Peyer's patch (tissue), 4 donors: ENCODE data around the gene SLC9A1. TPM values are rescaled to one million over a fixed set of nuclear protein-coding genes. Genes with fewer than 3 reads are reported as not detected.

Experiments
- DNase-seq, 3 donors: peaks; one replicate each; pipeline ENCODE4 v3.0.0-alpha.2; 2017 to 2019
- H3K27ac ChIP-seq, 4 donors: fragments of 200-600 bp; sonication (generic); one replicate each; pipeline ENCODE4 v1.5.1; 2016 to 2019
- H3K27me3 ChIP-seq, 2 donors: fragments of 200-600 bp; sonication (generic); one replicate each; pipeline ENCODE4 v1.5.1; 2019
- H3K36me3 ChIP-seq, 3 donors: fragments of 200-600 bp; sonication (generic); one replicate each; pipeline ENCODE4 v1.5.1; 2016 to 2019
- H3K4me1 ChIP-seq, 4 donors: fragments of 200-600 bp; sonication (generic); one replicate each; pipeline ENCODE4 v1.5.1; 2016 to 2019
- H3K4me3 ChIP-seq, 4 donors: fragments of 200-600 bp; sonication (generic); 1 replicate in 3 of 4; 2 replicates in 1 of 4; pipeline ENCODE4 v1.5.1; 2016 to 2019; ENCODE audit warnings: mild to moderate bottlenecking in 1 of 4
- H3K9me3 ChIP-seq, 4 donors: fragments of 200-600 bp; sonication (generic); one replicate each; pipeline ENCODE4 v1.5.1; 2016 to 2019; ENCODE audit warnings: mild to moderate bottlenecking in 1 of 4
- POLR2A ChIP-seq, 2 donors: fragments of 450-650 bp; IDR thresholded peaks; one replicate each; pipeline ENCODE4 v1.5.1; 2017; ENCODE audit warnings: antibody characterized with exemption in 2 of 2, mild to moderate bottlenecking in 2 of 2, moderate library complexity in 2 of 2
- total RNA-seq, 4 donors: library from RNA; depleted of rRNA; stranded (reverse); fragments of >200 nt; gene quantifications; one replicate each; pipeline ENCODE4 v1.1.0, GENCODE V29; 2016
- TF ChIP-seq, protein P1 (sequence below), 6 experiments: fragments of 450-650 bp in 4 of 6; fragments of 200-600 bp in 2 of 6; sonication (generic) in 1 of 6; IDR thresholded peaks; one replicate each; pipeline ENCODE4 v1.5.1; 2017 to 2019; ENCODE audit warnings: antibody characterized with exemption in 6 of 6, mild to moderate bottlenecking in 3 of 6, moderate library complexity in 1 of 6

Gene SLC9A1
- total RNA-seq, 4 donors from 2014 or later = 5.8 to 68.3 (median 48.2) TPM

DNA sequence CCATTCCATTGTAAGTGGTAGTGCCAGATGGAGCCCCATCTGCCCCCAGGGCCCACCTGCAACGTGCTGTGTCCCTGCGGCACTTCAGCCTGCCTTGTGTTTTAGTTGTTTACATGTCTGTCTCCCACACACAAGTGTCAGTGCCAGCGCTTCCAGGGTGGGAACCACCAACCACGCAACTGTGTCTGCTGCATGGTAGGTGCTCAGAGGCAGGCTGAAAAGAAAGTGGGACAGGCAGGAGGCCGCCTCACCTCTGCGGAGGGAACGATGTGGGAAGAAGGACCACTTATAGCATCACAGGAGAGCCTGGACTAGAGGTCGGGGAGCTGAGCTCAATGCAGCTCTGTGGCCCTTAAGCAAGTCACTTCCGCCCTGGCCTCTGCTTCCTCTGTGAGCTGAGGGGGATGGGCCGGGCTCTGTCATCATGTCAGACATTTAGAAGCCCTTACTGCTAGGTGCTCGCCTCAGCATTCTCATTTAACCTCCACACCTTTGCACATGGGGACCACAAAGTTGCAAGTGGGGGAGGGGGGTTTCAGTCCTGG is 17.9 kb downstream of the SLC9A1 start:
- Histone ChIP-seq H3K4me1 (peaks cover 7 to 58% (median 16%) of the 10 kb centered on the region in 4 donors), H3K9me3 (no peaks in the 10 kb centered on the region), H3K4me3 (peak overlapping the region in 1 of 4 donors; percentile 1), H3K27me3 (no peaks in the 10 kb centered on the region), H3K36me3 (no peaks in the 10 kb centered on the region), H3K27ac (peak overlapping the region; percentile 79 to 82 (median 81))
- no peak for TF ChIP-seq POLR2A (IDR thresholded peaks at IDR 0.05)
- TF ChIP-seq, protein P1, sequence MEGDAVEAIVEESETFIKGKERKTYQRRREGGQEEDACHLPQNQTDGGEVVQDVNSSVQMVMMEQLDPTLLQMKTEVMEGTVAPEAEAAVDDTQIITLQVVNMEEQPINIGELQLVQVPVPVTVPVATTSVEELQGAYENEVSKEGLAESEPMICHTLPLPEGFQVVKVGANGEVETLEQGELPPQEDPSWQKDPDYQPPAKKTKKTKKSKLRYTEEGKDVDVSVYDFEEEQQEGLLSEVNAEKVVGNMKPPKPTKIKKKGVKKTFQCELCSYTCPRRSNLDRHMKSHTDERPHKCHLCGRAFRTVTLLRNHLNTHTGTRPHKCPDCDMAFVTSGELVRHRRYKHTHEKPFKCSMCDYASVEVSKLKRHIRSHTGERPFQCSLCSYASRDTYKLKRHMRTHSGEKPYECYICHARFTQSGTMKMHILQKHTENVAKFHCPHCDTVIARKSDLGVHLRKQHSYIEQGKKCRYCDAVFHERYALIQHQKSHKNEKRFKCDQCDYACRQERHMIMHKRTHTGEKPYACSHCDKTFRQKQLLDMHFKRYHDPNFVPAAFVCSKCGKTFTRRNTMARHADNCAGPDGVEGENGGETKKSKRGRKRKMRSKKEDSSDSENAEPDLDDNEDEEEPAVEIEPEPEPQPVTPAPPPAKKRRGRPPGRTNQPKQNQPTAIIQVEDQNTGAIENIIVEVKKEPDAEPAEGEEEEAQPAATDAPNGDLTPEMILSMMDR (IDR thresholded peaks at IDR 0.05) = no peak
- peak; percentile 63 to 92 (median 91) for DNase-seq

DNA sequence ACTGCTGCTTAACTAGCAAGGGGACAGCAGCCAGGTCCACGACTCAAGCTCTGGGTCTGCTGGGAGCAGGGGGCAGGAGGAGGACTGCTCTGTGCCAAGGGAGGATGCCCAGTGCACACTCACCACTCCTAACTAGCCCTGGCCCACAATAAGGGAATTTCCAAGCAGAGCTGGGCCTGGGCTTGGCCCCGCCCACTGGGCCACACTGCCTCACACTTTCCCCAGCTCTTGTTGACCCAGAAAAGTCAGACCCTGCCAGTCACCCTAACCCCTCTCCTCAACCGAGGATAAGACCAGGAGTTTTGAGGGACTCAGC is 18.7 kb downstream of the SLC9A1 start:
- Histone ChIP-seq H3K36me3 (no peaks in the 10 kb centered on the region), H3K4me1 (peaks cover 7 to 52% (median 16%) of the 10 kb centered on the region in 4 donors), H3K4me3 (no peak overlapping the region), H3K27me3 (no peaks in the 10 kb centered on the region), H3K9me3 (no peaks in the 10 kb centered on the region), H3K27ac (peak overlapping the region; percentile 79 to 82 (median 81))
- no peak for DNase-seq
- TF ChIP-seq POLR2A (IDR thresholded peaks at IDR 0.05) = no peak
- TF ChIP-seq, protein P1 (IDR thresholded peaks at IDR 0.05) = no peak

- Histone ChIP-seq H3K27ac (peak overlapping the region in 3 of 4 donors; percentile 79 to 82 (median 82)), H3K27me3 (no peaks in the 10 kb centered on the region), H3K9me3 (no peaks in the 10 kb centered on the region), H3K4me1 (peaks cover 7 to 56% (median 16%) of the 10 kb centered on the region in 4 donors), H3K36me3 (no peaks in the 10 kb centered on the region), H3K4me3 (no peak overlapping the region)
- DNase-seq = no peak
- no peak for TF ChIP-seq POLR2A (IDR thresholded peaks at IDR 0.05)
- TF ChIP-seq, protein P1 (IDR thresholded peaks at IDR 0.05) = no peak
Measured at GRCh38 chr1:27135541-27136235, 19.2 kb downstream of the SLC9A1 start.

DNA sequence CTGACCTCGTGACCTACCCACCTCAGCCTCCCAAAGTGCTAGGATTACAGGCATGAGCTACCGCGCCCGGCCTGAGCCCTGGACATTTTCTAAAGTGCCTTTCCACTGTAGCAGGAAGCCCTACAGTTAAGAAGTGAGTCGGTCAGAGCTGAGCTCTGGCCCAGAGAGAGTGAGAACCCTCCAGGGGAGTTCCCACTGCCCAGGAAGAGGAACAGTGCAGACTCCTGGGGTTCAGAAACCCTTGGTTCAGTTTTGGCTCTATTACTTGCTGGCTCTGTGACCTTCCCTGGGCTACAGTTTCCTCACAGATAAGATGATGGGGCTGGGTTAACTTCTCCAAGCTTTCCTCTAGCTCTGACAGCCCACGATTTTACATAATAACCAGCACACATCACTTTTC is 20.9 kb downstream of the SLC9A1 start:
- Histone ChIP-seq H3K36me3 (no peaks in the 10 kb centered on the region), H3K27ac (peak overlapping the region in 1 of 4 donors; percentile 46), H3K4me1 (peaks cover 7 to 47% (median 16%) of the 10 kb centered on the region in 4 donors), H3K27me3 (no peaks in the 10 kb centered on the region), H3K9me3 (no peaks in the 10 kb centered on the region), H3K4me3 (no peak overlapping the region)
- no peak for DNase-seq
- TF ChIP-seq, protein P1 (IDR thresholded peaks at IDR 0.05) = no peak
- TF ChIP-seq POLR2A (IDR thresholded peaks at IDR 0.05) = no peak

DNA sequence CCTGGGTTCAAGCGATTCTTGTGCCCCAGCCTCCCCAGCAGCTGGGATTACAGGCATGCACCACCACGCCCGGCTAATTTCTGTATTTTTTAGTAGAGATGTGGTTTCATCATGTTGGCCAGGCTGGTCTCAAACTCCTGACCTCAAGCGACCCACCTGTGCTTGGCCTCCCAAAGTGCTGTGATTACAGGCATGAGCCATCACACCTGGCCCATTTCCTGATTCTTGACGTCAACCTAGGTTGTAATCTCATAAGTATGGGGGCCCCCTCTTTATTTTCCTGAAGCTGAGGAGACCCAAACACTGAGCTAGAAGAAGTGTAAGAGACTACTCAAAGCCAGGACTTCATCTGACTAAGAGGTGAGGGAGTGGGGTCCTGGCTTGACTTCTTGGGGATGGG is 21.8 kb downstream of the SLC9A1 start:
- no peak for DNase-seq
- Histone ChIP-seq H3K9me3 (no peaks in the 10 kb centered on the region), H3K4me3 (no peak overlapping the region), H3K27me3 (no peaks in the 10 kb centered on the region), H3K36me3 (no peaks in the 10 kb centered on the region), H3K27ac (peak overlapping the region in 2 of 4 donors; percentile 46 to 57), H3K4me1 (peaks cover 7 to 38% (median 16%) of the 10 kb centered on the region in 4 donors)
- TF ChIP-seq, protein P1 (IDR thresholded peaks at IDR 0.05) = no peak
- TF ChIP-seq POLR2A (IDR thresholded peaks at IDR 0.05) = no peak
